Ishikawa (cell line): Measurements from ENCODE around the gene CCDC201.

Source experiments
- CEBPB ChIP-seq: IDR thresholded peaks from 2 replicates; pipeline ENCODE4 v1.6.1; 2012
- CREB1 ChIP-seq: IDR thresholded peaks from 2 replicates; pipeline ENCODE4 v1.6.1; 2012; ENCODE audit warnings: low read depth
- EGR1 ChIP-seq: IDR thresholded peaks from 2 replicates; pipeline ENCODE4 v1.6.1; 2012
- EP300 ChIP-seq: IDR thresholded peaks from 2 replicates; pipeline ENCODE4 v1.6.1; 2012; ENCODE audit warnings: borderline replicate concordance
- MAX ChIP-seq: IDR thresholded peaks from 2 replicates; pipeline ENCODE4 v1.6.1; 2012
- NFIC ChIP-seq: IDR thresholded peaks from 2 replicates; pipeline ENCODE4 v1.6.1; 2012
- RAD21 ChIP-seq: IDR thresholded peaks from 2 replicates; pipeline ENCODE4 v1.6.1; 2012; ENCODE audit warnings: low read depth
- TAF1 ChIP-seq: IDR thresholded peaks from 2 replicates; pipeline ENCODE4 v1.6.1; 2012; ENCODE audit warnings: low read depth, mild to moderate bottlenecking
- TCF12 ChIP-seq: IDR thresholded peaks from 2 replicates; pipeline ENCODE4 v1.6.1; 2012; ENCODE audit warnings: low read depth
- TEAD4 ChIP-seq: IDR thresholded peaks from 2 replicates; pipeline ENCODE4 v1.6.1; 2012
- YY1 ChIP-seq: IDR thresholded peaks from 2 replicates; pipeline ENCODE4 v1.6.1; 2012; ENCODE audit warnings: low read depth
- ZBTB7A ChIP-seq: IDR thresholded peaks from 2 replicates; pipeline ENCODE4 v1.6.1; 2012; ENCODE audit warnings: low read depth
- TF ChIP-seq, protein P1 (sequence below): IDR thresholded peaks from 2 replicates; pipeline ENCODE4 v1.6.1; 2012
- TF ChIP-seq, protein P2 (sequence below): IDR thresholded peaks from 2 replicates; pipeline ENCODE4 v1.6.1; 2012; ENCODE audit warnings: low read depth, mild to moderate bottlenecking

- no peak for TF ChIP-seq TEAD4
- TF ChIP-seq, protein P1, sequence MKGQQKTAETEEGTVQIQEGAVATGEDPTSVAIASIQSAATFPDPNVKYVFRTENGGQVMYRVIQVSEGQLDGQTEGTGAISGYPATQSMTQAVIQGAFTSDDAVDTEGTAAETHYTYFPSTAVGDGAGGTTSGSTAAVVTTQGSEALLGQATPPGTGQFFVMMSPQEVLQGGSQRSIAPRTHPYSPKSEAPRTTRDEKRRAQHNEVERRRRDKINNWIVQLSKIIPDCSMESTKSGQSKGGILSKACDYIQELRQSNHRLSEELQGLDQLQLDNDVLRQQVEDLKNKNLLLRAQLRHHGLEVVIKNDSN, result no peak
- TF ChIP-seq EP300, result no peak
- TF ChIP-seq TAF1, result no peak
- TF ChIP-seq RAD21, result no peak
- TF ChIP-seq CEBPB, result no peak
- no peak for TF ChIP-seq TCF12
- TF ChIP-seq MAX, result no peak
- TF ChIP-seq ZBTB7A, result no peak
- TF ChIP-seq YY1, result no peak
- TF ChIP-seq, protein P2, sequence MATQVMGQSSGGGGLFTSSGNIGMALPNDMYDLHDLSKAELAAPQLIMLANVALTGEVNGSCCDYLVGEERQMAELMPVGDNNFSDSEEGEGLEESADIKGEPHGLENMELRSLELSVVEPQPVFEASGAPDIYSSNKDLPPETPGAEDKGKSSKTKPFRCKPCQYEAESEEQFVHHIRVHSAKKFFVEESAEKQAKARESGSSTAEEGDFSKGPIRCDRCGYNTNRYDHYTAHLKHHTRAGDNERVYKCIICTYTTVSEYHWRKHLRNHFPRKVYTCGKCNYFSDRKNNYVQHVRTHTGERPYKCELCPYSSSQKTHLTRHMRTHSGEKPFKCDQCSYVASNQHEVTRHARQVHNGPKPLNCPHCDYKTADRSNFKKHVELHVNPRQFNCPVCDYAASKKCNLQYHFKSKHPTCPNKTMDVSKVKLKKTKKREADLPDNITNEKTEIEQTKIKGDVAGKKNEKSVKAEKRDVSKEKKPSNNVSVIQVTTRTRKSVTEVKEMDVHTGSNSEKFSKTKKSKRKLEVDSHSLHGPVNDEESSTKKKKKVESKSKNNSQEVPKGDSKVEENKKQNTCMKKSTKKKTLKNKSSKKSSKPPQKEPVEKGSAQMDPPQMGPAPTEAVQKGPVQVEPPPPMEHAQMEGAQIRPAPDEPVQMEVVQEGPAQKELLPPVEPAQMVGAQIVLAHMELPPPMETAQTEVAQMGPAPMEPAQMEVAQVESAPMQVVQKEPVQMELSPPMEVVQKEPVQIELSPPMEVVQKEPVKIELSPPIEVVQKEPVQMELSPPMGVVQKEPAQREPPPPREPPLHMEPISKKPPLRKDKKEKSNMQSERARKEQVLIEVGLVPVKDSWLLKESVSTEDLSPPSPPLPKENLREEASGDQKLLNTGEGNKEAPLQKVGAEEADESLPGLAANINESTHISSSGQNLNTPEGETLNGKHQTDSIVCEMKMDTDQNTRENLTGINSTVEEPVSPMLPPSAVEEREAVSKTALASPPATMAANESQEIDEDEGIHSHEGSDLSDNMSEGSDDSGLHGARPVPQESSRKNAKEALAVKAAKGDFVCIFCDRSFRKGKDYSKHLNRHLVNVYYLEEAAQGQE, result no peak
- TF ChIP-seq EGR1, result no peak
- TF ChIP-seq NFIC, result no peak
- no peak for TF ChIP-seq CREB1
These were observed 42.0 kb upstream of the CCDC201 start for GRCh38 chr7:45914911-45915310.
